22Rv1 (cell line): ENCODE results near the gene ZNF516.

ENCODE experiments used
- H3K27ac ChIP-seq: fragments of 450-650 bp; 2 replicates; pipeline ENCODE4 v1.5.1; 2017
- ZFX ChIP-seq: fragments of 450-650 bp; IDR thresholded peaks from 2 replicates; pipeline ENCODE4 v1.6.1; 2017; ENCODE audit warnings: antibody characterized with exemption, borderline replicate concordance
- TF ChIP-seq, protein P1 (sequence below): fragments of 450-650 bp; IDR thresholded peaks from 2 replicates; pipeline ENCODE4 v1.5.1; 2017; ENCODE audit warnings: mild to moderate bottlenecking

The ZNF516 gene

GRCh38 chr18:76380791-76381405 is 114.1 kb downstream of the ZNF516 start:
- H3K27ac ChIP-seq, result no peak overlapping the region
- TF ChIP-seq ZFX, result no peak
- TF ChIP-seq, protein P1, sequence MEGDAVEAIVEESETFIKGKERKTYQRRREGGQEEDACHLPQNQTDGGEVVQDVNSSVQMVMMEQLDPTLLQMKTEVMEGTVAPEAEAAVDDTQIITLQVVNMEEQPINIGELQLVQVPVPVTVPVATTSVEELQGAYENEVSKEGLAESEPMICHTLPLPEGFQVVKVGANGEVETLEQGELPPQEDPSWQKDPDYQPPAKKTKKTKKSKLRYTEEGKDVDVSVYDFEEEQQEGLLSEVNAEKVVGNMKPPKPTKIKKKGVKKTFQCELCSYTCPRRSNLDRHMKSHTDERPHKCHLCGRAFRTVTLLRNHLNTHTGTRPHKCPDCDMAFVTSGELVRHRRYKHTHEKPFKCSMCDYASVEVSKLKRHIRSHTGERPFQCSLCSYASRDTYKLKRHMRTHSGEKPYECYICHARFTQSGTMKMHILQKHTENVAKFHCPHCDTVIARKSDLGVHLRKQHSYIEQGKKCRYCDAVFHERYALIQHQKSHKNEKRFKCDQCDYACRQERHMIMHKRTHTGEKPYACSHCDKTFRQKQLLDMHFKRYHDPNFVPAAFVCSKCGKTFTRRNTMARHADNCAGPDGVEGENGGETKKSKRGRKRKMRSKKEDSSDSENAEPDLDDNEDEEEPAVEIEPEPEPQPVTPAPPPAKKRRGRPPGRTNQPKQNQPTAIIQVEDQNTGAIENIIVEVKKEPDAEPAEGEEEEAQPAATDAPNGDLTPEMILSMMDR, result peak; percentile 85

DNA sequence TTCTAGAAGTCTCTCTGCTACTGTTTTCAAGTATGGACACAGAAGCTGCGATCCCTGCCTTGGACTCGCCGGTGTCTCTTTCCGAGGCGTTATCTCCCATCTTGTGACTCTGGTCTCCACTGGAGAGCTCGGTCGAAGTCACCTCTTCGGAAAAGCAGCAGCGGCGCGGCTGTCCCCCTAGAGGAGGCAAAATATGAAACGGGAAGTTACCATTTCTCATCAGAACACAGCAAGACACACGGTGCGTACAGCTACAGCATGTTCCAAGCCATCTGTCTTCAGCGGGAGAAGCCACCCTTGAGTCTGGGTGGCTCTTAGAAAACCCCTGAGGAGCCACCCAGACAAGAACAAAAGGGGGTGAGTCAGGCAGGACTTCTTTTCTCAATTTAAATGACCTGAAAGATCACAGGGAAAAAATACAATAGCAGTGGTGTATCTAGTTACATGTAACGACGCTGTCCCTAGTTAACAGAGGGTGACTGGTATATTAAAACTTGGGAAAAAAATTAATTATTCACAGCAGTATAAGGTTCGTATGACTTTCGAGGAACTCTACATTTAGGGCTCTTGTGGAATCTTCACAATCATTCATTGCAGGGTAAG is 114.8 kb downstream of the ZNF516 start:
- no peak overlapping the region for H3K27ac ChIP-seq
- TF ChIP-seq ZFX, result no peak
- TF ChIP-seq, protein P1, result no peak

- no peak for TF ChIP-seq ZFX
- TF ChIP-seq, protein P1, result no peak
Observed at GRCh38 chr18:76379226-76380126, 115.6 kb downstream of the ZNF516 start.

DNA sequence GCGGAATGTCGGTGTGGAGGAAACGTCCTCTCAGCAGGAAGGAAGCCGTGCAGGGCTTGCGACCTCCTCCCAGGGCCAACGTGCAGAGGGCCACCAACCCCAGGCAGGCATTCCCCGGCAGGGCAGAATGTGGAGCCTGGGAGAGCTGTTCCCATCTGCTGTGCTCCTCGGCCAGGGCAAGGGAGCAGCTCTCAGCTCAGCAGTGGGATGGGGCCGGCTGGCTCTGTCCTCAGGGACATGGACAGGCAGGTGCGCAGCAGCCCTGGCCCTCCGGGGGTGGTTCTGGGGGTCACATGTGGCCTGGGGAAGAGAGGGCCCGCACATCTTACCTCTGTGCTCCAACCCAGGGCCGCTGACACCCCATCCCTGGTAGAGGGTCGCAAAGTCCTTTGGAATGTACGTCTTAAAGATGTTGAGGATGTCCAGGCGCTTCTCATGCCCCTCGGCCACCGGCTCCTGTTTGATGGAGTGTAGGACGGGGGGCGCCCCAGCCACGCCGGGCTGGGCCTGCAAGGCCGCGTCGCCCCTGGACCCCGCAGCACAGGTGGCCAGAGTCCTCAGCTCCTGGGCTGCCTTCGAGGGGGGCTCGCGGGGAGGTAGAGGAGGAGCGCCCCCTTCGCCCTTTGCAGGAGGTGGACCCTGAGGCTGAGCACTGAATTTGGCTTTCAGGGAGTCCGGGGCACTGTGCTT is 116.4 kb downstream of the ZNF516 start:
- H3K27ac ChIP-seq, result no peak overlapping the region
- TF ChIP-seq ZFX, result no peak
- TF ChIP-seq, protein P1, result no peak

More at GRCh38 chr18:76379226-76380126, 115.6 kb downstream of the ZNF516 start:
- no peak overlapping the region for H3K27ac ChIP-seq

- TF ChIP-seq, protein P1, result no peak
- TF ChIP-seq ZFX, result no peak
- no peak overlapping the region for H3K27ac ChIP-seq
Observed at GRCh38 chr18:76377359-76377756, 117.7 kb downstream of the ZNF516 start.

GRCh38 chr18:76376668-76377358 is 118.2 kb downstream of the ZNF516 start:
- no peak for TF ChIP-seq ZFX
- TF ChIP-seq, protein P1, result no peak
- no peak overlapping the region for H3K27ac ChIP-seq
